ENCODE measurements around the gene NF1.

- TF ChIP-seq CTCF (IDR thresholded peaks at IDR 0.05; ENCODE audit: insufficient read depth, low read length, poor library complexity, severe bottlenecking), result no peak
- no peak for TF ChIP-seq EZH2phosphoT487 (conservative IDR thresholded peaks at IDR 0.05; ENCODE audit: low read length)
Measured at GRCh38 chr17:31254654-31255053, 159.9 kb downstream of the NF1 start.

Measured in SU-DHL-6 (cell line).